Fibroblast of skin of abdomen (primary cell): ENCODE data around the gene KIF24. TPM values are rescaled to one million over a fixed set of nuclear protein-coding genes. Genes with fewer than 3 reads are reported as not detected.
"Not testable (repeated sequence)": the region's sequence is repeated elsewhere in the genome, so short reads cannot be mapped to it uniquely, and the experiment has no call there.

Experiments used
- DNase-seq: peaks from one replicate; pipeline ENCODE4 v3.0.0-alpha.2; 2013
- polyA plus RNA-seq, 2 experiments: library from polyadenylated mRNA; unstranded; fragments of 120-200 nt; gene quantifications; one replicate each; pipeline ENCODE4 v1.2.1, GENCODE V29; 2013; ENCODE audit not compliant: insufficient read length in 2 of 2

The KIF24 gene, protein sequence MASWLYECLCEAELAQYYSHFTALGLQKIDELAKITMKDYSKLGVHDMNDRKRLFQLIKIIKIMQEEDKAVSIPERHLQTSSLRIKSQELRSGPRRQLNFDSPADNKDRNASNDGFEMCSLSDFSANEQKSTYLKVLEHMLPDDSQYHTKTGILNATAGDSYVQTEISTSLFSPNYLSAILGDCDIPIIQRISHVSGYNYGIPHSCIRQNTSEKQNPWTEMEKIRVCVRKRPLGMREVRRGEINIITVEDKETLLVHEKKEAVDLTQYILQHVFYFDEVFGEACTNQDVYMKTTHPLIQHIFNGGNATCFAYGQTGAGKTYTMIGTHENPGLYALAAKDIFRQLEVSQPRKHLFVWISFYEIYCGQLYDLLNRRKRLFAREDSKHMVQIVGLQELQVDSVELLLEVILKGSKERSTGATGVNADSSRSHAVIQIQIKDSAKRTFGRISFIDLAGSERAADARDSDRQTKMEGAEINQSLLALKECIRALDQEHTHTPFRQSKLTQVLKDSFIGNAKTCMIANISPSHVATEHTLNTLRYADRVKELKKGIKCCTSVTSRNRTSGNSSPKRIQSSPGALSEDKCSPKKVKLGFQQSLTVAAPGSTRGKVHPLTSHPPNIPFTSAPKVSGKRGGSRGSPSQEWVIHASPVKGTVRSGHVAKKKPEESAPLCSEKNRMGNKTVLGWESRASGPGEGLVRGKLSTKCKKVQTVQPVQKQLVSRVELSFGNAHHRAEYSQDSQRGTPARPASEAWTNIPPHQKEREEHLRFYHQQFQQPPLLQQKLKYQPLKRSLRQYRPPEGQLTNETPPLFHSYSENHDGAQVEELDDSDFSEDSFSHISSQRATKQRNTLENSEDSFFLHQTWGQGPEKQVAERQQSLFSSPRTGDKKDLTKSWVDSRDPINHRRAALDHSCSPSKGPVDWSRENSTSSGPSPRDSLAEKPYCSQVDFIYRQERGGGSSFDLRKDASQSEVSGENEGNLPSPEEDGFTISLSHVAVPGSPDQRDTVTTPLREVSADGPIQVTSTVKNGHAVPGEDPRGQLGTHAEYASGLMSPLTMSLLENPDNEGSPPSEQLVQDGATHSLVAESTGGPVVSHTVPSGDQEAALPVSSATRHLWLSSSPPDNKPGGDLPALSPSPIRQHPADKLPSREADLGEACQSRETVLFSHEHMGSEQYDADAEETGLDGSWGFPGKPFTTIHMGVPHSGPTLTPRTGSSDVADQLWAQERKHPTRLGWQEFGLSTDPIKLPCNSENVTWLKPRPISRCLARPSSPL (N-terminal part only)
- 1.5 TPM for polyA plus RNA-seq (2013, experiment 1 of 2; ENCODE audit: insufficient read length)
- polyA plus RNA-seq (2013, experiment 2 of 2; ENCODE audit: insufficient read length): 1.5 TPM

DNA sequence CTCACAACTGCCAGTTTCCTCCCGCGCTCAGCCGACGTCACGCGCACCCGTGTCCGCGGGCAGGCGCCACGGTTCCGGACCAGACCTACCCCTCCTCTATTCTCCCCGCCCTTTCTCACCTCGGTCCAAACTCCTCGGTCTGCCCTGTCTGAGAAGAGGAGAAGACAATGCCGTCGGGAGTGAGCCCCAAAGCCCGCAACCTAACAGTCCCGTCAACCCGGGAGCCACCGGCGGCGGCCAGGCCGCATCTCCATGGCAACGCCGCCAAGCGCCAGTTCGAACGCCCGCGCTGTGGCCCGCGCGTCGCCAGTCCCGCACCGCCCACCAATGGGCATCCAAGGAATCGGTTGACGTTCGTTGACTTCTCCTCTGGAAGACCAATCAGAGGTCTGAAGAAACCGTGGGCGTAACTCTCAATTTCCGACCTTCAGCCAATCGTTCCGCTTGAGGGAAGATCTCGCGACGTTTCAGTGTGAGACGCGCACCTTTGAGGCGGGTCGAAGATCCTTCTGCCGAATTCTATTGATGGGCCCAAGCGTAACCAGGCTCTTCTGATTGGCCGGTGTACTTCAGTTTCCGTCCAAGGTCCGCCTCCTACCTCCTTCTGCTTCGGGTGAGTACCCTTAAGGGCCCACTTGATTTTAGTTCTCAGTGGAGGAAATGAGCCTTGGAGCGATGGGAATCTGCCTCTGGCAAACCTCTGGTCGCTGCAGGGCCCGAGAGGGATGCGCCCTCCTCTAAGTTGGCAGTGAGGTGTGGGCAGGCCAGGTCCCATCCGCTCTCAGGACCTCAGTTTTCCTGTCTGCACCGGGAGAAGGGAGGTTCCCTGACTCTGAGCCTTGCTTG, at the start of gene KIF24, which contains the start of gene NUDT2:
KIF24 (minus strand) TSS at position 282 of the 846 bp plus-strand sequence. CDS start 17,922 bp downstream, outside the sequence.
NUDT2 (plus strand) TSS at position 583 of the 846 bp plus-strand sequence. CDS start 9,471 bp downstream, outside the sequence.
- DNase-seq: peak; percentile 100

DNA sequence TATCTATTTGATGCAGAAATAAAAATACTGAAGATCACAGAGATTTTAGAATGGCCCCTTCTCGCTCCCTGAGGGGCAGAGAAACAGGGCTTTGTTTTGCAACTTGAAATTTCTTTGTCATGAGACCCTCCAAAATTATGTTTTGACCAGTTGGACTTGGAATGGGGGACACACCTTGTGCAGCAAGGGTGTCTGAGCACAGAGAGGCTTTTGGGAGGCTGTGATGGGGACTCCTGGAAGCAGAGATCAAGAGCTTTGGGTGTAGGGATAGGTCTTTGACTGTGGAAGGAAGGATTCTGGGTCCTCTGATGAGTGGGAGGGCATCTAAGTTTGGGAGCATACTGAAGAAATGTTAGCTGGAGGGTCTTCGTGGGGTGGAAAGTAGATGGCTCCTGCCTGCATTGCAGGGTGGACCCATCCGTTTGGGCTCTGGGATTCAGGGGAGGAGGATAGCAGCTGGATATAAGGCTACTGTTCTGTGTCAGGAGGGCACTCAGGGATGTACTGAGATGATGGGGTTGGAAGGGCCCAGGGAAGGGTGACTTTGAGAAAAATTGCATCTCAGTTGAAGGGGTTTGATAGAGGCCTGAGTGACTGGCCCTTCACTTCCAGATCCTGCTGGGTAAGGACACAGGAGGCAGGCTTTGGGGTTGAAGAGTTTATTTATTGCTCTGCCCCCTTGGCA, 49.5 kb upstream of the KIF24 start:
- DNase-seq: no peak

DNA sequence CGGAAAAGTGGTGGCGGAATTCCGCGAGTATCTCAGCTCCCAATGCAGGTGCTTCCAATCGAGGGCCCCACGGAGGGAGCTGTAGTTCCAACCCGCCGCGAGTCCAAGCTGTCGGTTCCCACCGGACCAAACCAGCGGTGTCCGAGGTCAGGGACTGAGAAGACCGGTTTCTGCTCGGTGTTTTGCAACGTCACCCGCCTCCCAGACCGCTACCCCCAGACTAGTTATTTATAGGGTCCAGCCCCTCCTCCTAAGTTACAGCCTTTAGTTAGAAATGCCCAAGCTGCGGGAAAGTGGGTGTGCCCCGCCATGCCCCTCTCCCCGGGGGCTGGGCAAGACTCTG, 48.3 kb upstream of the KIF24 start:
- no peak for DNase-seq

DNA sequence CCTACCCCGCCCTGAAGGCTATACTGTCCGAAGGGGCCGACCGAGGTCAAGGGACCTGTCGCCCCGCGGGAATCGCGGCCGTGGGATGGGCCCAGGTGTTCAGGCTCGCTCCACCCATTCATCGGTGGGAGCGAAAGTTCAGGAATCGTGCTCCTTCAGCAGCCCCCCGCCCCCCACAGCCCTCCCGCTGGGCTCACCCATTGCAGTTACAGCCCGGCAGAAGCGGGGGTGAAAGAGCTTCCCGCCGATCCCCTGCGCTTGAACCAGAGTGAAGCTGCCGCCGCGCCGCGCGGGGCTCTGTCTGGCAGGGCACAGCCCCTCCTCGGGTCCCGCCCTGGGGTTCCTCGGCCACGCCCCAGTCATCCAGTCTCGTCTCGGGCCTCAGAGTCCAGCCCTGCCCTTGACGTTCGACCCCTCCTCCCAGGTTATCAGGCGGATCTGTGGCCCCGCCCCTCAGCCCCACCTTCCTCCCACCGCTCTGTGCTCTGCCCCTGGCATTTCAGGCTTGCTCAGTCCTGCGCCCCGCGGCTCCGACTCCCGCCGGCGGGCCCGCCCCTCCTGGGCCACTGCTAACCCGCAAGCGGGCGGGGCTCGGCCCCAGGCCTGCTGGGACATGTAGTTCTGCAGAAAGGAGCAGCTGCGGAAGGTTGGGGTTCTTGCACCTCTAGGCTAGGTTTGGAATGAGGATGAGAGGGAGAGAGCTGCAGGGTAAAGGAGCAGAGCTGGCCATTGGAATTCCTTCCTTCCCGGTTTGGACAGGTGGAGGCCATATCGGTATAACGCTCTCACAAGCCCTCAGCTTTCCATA, 47.7 kb upstream of the KIF24 start, which contains the start of gene MYORG:
MYORG (minus strand) TSS at position 303 of the 808 bp plus-strand sequence. CDS start 3,955 bp downstream, outside the sequence.
- peak; percentile 76 for DNase-seq

DNA sequence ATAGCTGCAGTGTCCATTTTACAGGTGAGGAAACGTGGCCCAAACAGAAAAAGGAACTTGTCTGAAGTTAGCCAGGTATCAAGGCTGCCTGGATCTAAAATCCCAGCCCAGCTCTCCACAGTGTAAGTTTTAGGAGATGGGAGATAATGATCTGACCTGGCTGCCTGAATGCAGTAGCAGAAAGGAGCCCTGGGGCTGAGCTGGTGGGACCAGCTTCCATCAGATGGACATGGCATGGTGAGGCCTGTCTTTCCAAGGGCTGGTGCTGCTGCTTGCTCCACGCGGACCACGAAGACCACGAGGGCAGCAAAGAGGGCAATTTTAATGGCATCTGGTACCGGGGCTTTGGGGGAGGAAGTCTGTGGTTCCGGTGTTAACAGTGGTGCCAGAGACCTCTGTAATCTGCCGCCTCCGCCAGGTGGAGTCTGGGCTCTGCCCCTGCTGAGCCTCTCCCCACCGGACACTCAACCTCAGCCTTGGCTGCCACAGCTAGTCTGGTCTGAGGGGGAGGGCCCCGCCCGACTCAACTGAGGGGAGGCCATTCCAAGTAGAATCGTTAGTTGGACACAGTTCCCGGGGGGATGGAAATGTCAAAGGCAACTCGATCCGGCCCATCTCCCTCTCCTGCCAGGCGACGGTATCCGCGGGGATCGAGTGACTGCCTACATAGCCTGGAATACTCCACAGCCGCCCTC, 47.0 kb upstream of the KIF24 start:
- DNase-seq: no peak

DNA sequence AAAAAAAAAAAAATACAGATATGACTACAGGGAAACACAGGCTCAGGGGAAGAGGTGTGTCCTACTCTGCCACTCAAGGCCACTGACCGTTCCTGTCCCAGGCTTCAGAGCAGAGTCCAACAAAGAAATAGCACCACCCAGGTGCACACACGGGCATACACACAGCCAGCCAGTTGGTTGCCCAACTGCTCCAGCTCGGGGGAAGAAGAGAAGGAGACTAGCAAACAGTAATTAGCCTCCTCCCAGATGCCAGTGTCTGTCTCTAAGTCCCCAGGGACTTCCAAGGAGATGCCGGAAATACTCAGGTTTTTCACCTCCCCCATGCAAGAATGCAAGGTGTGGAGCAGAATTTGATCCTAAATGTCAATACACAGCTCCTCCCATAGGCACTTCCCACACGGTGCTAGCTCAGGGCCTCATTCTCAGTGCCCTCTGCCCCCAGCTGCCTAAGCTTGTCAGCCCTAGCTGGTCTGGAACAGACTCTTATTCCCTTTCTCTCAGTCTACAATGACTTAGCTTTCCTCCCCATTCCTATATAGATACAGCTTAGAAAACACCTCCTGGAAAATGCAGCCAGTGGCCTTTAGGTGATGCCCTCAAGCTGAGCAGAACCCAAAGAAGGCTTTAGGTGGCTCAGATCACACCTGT, 46.0 kb upstream of the KIF24 start:
- DNase-seq: no peak

DNA sequence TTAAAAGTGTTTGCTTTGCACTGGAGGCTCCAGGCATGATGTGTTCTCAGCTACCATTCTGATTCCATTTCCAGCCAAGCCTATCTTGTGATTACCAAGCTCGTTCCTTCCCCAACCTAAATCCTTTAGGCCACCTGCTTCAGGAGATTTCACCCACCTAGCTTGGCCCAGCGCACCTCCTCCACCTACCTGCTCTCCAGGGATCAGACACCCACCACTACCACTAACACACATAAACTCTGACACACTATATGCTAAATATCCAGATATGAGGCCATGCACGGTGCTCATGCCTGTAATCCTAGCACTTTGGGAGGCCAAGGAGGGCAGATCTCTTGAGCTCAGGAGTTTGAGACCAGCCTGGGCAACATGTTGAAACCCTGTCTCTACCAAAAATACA, 45.3 kb upstream of the KIF24 start:
- no peak for DNase-seq

DNA sequence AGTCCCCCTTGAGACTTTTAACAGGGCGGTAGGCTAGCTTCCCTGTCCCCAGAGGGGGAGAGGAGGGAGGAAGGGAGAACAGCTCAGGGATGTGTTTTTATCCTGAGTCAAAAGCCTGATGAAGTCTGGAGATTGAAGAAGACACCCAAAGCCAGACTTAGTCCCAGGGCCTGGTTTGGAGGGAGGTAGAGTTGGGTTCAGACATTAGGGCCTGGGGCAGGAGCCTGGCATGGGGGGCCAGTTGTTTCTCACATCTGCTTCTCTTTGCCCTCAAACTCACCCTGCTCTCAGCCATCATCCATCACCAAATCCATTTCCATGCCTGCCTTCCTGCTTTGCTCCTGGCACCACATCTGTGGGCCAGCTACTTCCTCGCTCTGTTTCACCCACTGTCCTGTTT, 44.7 kb upstream of the KIF24 start:
- DNase-seq: no peak

DNA sequence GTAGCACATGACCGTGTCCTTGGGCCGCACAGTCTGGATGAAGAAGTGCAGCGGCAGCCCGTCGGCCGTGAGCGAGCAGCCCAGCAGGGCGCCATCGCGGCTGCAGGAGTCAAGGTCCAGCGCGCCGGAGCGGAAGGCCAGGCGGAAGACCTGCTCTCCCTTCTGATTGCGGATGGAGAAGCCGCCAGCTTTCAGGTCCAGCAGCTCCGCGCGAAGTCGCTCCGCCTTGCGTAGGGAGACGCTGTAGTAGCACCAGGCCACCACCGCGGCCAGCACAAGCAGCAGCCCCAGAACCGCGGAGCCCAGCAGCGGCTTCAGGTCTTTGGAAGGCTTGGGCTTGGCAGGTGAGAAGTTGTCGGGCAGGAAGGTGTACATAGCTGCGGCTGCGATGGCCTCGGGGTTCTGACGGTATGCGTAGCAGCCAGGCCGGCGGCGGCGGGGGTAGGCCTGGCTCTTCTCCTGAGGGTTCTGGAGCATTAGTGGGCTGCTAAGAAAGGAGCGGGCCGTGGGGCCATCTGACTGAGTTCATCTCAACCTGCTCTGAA, 43.5 kb upstream of the KIF24 start:
- no peak for DNase-seq

DNA sequence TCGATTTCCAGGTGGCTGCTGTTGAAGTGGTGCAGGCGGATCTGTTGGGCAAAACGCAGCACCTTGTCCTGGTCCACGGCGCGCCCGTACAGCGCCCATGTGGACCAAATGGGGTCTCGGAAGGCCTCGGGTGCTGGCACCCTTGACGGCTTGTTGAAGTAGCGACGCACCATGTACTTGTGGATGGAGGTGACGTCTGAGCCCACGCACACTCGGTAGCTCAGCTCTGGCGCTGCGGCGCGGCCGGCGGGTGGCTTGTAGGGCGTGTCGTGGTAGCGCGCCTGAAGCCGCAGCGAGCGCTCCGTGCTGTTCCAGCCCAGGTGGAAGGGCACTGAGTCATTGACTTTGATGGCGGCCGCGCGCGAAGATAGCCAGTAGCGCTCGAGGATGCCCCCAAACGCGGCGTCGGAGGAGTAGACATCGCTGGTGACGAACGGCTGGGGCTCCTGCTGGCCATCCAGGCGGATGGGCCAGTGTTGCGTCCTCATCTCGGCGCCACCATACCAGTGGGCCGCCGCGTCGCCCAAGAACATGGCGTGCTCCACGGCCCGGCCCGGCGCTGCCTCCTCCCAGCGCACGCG, 42.9 kb upstream of the KIF24 start:
- DNase-seq: no peak

DNA sequence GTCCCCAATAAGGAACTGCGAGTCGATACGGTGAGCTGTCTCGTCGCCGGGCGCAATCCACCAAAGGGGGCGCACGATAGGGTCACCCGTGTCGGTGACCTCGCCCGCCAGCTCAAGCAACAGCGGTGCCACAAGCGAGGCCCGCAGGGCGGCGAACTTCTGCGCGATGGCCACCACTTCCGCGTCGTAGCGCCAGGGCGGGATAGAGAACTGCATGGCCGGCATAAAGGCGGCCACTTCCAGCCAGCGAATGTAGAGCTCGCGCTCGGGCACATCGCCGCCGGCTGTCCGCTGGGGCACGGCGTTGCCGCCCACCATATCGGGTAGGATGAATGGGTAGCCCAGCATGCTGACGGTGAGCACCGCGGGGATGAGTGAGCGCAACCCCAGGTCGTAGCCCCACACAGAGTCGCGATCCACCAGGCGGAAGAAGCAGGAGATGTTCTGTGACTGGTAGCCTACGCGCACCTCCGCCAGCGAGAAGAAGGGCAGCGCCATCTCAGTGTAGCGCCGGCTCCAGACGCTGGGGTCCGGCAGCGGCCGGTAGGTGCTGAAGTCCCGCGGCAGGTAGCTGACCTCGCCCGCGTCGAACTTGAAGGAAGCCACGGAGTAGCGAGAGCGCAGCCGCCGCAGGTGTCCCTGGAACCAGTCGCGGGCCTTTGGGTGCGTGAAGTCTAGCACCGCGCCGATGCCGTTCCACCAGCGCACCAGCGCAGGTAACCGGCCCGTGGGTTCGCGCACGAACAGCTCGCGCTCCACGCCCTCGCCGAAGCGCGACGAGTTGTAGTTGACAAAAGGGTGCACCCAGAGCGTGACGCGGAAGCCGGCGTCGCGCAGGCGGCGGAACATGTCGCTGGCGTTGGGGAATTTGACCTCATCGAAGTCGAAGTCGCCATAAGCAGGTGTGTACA, 42.2 kb upstream of the KIF24 start:
- DNase-seq: no peak

DNA sequence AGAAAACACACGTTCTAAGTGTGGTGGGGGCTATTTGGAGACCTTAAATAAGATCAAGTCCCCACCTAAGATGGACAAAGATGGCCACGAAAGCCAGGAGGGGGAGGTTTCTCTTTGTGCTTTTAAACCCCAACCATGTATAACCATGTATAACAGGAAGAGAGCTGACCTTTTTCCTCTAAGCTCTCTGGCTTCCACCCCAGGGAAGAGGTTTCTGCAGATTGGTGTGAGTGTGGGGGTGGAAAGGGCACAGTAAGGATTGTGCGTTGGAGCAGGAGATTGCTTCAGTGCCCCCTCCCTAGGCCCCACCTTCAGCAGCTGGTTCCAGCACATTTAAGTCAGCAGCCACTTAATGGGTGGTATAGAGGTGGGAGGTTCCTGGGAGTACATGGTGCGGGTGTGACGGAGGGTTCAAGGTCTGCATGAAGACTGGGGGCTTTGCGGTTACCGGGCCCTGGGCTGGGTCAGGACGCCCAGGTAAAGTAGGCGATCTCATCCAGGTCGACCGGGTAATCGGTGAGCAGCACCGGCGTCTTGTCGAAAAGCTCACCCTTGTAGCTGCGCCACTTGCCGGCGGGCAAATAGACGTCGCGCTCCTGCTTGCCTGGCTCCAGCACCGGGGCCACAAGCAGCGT, 41.4 kb upstream of the KIF24 start:
- DNase-seq: no peak

DNA sequence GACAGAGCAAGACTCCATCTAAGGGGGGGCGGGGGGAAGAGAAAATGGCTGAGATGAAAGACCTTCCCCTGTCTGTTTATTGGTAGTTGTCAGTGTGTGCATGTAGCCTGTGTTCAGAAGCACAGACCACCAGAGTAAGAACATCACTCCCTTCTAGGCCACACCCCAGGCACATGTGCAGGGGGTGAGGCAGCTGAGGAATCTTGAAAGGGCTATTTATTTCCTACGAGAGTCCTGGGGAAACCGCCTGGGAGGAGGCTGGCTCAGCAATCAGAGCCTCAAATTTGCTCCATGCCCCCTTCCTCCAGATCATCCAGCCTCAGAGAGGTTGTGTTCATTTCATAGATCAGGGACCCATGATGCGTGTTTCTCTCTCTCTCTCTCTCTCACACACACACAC, 40.6 kb upstream of the KIF24 start:
- DNase-seq: no peak

DNA sequence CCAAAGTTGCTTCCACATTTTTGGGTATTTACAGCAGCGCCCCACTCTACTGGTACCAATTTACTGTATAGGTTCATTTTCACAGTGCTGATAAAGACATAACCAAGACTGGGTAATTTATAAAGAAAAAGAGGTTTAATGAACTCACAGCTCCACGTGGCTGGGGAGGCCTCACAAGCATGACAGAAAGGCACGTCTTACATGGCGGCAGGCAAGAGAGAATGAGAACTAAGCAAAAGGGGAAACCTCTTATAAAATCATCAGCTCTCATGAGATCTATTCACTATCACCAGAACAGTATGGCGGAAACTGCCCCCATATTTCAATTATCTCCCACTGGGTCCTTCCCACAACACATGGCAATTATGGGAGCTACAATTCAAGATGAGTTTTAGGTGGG, 39.7 kb upstream of the KIF24 start:
- not testable (repeated sequence) for DNase-seq

DNA sequence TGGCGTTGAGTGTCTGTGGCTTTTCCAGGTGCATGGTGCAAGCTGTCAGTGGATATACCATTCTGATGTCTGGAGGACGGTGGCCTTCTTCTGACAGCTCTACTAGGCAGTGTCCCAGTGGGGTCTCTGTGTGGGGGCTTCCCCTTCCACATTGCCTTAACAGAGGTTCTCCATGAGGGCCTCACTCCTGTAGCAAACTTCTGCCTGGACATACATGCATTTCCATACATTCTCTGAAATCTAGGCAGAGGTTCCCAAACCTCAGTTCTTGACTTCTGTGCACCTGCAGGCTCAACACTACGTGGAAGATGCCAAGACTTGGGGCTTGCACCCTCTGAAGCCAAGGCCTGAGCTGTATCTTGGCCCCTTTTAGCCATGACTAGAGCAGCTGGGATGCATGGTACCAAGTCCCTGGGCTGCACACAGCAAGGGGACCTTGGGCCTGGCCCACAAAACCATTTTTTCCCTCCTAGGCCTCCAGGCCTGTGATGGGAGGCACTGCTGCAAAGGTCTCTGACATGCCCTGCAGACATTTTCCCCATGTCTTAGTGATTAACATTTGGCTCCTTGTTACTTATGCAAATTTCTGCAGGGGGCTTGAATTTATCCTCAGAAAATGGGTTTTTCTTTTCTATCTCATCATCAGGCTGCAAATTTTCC, 38.8 kb upstream of the KIF24 start:
- DNase-seq: not testable (repeated sequence)

DNA sequence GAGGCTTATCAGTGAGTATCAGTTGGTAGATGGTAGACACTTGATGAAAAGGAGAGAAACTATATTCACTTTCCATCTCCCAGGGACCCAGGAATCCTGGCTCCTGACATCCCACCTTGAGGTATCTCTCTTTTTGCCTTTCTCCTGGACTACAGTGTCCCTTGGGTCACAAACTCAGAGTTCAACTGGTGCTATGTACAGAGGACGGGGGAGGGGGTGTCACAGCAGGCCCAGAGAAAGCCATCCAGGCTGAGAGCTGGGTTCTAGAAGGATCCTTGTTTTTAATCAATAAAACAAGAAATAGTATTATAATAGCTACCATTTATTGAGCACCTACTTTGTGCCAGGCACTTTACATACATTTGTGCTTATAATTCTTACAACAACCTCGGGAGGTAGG, 37.3 kb upstream of the KIF24 start:
- DNase-seq: no peak
